ENCODE results near the gene BARHL2. TPM values are rescaled to one million over a fixed set of nuclear protein-coding genes. Genes with fewer than 3 reads are reported as not detected.
A peak's percentile ranks its signal among the peaks of the same experiment; 100 is the strongest.

The BARHL2 gene
- total RNA-seq, 4 donors from 2014 or later = not detected

GRCh38 chr1:90724926-90725656 is 8.0 kb upstream of the BARHL2 start:
- DNase-seq (ENCODE audit: low spot score in 2 of 2) = no peak
- Histone ChIP-seq H3K9me3 (peaks cover 0 to 14% (median 3%) of the 10 kb centered on the region in 4 donors), H3K4me3 (peak overlapping the region in 3 of 4 donors; percentile 19 to 32 (median 28)), H3K27ac (no peak overlapping the region), H3K36me3 (no peaks in the 10 kb centered on the region), H3K27me3 (peaks cover 15 to 100% of the 10 kb centered on the region in 2 donors), H3K4me1 (peaks cover 0 to 71% (median 33%) of the 10 kb centered on the region in 4 donors)
- TF ChIP-seq POLR2A (IDR thresholded peaks at IDR 0.05) = no peak
- 4 to 6% methylated on average over 51 to 52 of the region's 52 CpGs for WGBS, 2 donors

- Histone ChIP-seq H3K36me3 (no peaks in the 10 kb centered on the region), H3K4me1 (peaks cover 0 to 69% (median 27%) of the 10 kb centered on the region in 4 donors), H3K27ac (no peak overlapping the region), H3K9me3 (peaks cover 0 to 18% (median 3%) of the 10 kb centered on the region in 4 donors), H3K27me3 (peaks cover 15 to 100% of the 10 kb centered on the region in 2 donors), H3K4me3 (no peak overlapping the region)
- no peak for TF ChIP-seq POLR2A (IDR thresholded peaks at IDR 0.05)
- no peak for TF ChIP-seq CTCF (IDR thresholded peaks at IDR 0.05)
- TF ChIP-seq EP300 (IDR thresholded peaks at IDR 0.05) = no peak
- no peak for DNase-seq (ENCODE audit: low spot score in 2 of 2)
- WGBS, 2 donors = 7 to 8% methylated on average over 19 of the region's 19 CpGs
Observed at GRCh38 chr1:90724361-90724760, 7.3 kb upstream of the BARHL2 start.

GRCh38 chr1:90723590-90724108 is 6.5 kb upstream of the BARHL2 start:
- Histone ChIP-seq H3K4me1 (peaks cover 0 to 69% (median 29%) of the 10 kb centered on the region in 4 donors), H3K4me3 (peak overlapping the region in 3 of 4 donors; percentile 14 to 31 (median 22)), H3K27me3 (peaks cover 15 to 100% of the 10 kb centered on the region in 2 donors)

DNA sequence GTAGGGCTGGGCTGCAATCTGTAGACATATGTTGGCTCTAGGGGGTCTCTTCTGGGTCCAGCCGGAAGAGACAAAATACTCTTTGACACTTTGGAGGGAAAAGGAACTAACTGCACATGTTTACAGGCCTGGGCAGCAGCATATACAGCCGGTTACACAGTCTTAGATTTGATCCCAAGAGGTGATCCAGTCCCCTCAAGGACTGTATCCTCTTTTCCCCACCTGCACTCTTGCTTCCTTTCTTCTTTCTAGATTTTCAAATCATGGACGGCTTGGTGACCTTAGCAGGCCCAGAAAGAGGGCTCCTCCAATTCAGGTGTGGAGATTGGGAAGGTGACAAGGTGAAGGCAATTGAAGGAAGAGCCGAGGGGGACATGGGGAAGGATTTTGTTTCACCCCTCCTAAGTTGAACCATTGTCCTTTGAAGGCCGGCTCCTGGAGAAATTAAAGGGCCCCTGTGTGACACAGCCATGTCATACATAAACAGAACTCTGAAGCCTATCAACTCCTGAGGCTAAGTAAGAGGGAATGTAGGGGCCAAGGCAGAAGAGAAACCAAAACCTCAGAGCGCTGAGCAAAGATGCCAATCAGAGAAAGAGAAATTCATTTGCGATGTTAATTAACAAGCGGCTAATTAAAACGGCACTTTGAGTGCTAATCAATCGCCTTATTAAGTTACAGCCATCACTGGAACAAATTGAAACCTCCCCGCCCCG is 5.9 kb upstream of the BARHL2 start:
- Histone ChIP-seq H3K4me3 (peak overlapping the region in 3 of 4 donors; percentile 14 to 31 (median 22)), H3K27ac (no peak overlapping the region), H3K4me1 (peaks cover 0 to 69% (median 32%) of the 10 kb centered on the region in 4 donors), H3K36me3 (no peaks in the 10 kb centered on the region), H3K27me3 (peaks cover 15 to 100% of the 10 kb centered on the region in 2 donors), H3K9me3 (peaks cover 0 to 18% (median 3%) of the 10 kb centered on the region in 4 donors)
- TF ChIP-seq CTCF (IDR thresholded peaks at IDR 0.05) (no peak), POLR2A (IDR thresholded peaks at IDR 0.05) (no peak), EP300 (IDR thresholded peaks at IDR 0.05) (no peak)
- whole genome bisulfite sequencing, 2 donors = 27 to 30% methylated on average over 12 of the region's 12 CpGs
- no peak for DNase-seq (ENCODE audit: low spot score in 2 of 2)

More at GRCh38 chr1:90723590-90724108, 6.5 kb upstream of the BARHL2 start:
- WGBS, 2 donors = 10 to 13% methylated on average over 21 to 22 of the region's 22 CpGs
- no peak for DNase-seq (ENCODE audit: low spot score in 2 of 2)
- Histone ChIP-seq H3K9me3 (peaks cover 0 to 18% (median 3%) of the 10 kb centered on the region in 4 donors), H3K27ac (no peak overlapping the region), H3K36me3 (no peaks in the 10 kb centered on the region)
- TF ChIP-seq POLR2A (IDR thresholded peaks at IDR 0.05) (no peak), CTCF (IDR thresholded peaks at IDR 0.05) (no peak), EP300 (IDR thresholded peaks at IDR 0.05) (no peak)

- H3K4me3 ChIP-seq = no peak overlapping the region
- H3K9me3 ChIP-seq = peaks cover 0 to 18% (median 3%) of the 10 kb centered on the region in 4 donors
- TF ChIP-seq EP300 (IDR thresholded peaks at IDR 0.05) (no peak), CTCF (IDR thresholded peaks at IDR 0.05) (peak; percentile 42 to 62 (median 51))
- no peak overlapping the region for H3K27ac ChIP-seq
- peaks cover 16 to 97% of the 10 kb centered on the region in 2 donors for H3K27me3 ChIP-seq
- WGBS, 2 donors = 7 to 10% methylated on average over 15 of the region's 15 CpGs
- H3K4me1 ChIP-seq = peaks cover 0 to 75% (median 30%) of the 10 kb centered on the region in 4 donors
- H3K36me3 ChIP-seq = no peaks in the 10 kb centered on the region
- no peak for DNase-seq (ENCODE audit: low spot score in 2 of 2)
Observed at GRCh38 chr1:90721210-90722194, 4.4 kb upstream of the BARHL2 start.
